ENCODE data around the gene RAVER2.

RAVER2 gene

DNA sequence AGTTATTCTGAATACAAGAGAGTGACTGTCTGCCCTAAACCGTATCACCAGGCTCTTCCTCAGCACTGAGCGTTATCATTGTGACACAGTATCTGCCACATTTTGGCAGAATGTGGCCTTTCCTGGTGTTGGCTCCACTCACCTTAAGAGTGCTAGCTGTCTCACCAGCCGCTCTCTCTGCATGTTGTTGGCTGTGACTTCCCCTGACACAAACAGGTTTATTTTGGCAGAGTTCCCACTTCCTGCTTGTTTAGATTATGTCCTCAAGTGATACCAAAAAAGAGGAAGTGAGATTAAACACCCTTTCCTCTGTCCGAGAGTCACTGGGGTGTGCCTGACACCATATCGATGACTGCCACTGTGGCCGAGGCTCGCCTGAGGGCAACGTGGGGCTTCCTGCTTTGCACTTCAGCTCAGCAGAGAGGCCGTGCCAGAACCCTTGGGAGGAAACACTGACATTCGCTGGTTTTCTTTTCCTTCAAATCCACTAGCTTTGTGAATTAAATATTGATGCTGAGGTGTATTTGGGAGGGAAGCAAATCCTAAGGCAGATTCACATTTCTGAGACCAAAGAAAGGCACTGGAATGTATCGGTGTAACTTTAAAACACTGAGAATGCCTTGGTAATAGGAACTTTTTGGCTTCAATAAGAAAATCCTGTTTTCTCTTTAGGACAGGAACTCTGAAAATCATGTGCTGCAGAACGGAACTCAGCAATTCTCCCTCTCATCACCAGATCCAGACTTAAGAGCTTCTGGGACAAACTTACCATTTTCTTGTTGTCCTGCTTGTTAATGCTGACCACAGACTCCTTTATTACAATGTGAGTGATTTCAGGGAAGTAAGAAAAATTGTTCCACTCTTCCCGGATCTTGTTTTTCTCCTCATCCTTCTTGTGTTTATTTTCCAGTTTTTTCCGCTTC is 119.4 kb downstream of the RAVER2 start:
- no peak for TF ChIP-seq JUND (IDR thresholded peaks at IDR 0.05; ENCODE audit: low read depth)
- peak in 1 of 2 experiments; percentile 15 for DNase-seq (ENCODE audit: low read depth in 1 of 2, low spot score in 1 of 2)
- in situ Hi-C loops (cut with HindIII; ENCODE audit: low pct_unique_long_range_greater_than_20kb, low sequenced_read_pairs): no loop called here

DNA sequence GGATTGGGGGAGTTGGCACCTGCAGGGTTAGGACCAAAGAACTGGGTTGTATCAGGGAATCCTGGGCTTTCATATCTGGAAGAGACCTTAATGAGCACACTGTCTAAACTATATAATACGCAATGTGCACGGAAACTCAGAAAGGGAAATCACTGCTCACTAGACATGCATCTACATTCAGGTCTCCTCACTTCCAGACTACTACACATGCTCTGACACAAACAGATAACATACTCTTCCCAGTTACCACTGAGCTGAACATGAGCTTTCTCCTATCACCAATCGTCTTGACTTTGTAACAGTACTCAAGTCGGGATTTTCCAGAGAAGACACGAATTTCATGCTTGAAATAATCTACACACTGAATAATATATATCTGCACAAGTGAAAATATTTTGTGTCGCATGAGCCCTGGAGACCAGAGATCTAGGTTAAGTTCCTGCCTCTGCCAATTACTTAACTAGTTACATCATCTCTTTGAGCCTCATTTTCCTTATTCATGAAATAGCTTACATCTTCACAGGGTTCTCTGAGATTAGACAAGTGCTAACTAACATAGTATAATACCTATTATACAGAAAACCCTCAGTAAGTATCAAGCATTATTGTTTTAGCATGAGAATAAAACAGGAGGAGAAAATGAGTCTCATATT is 120.4 kb downstream of the RAVER2 start:
- no peak for DNase-seq (ENCODE audit: low read depth in 1 of 2, low spot score in 1 of 2)

DNA sequence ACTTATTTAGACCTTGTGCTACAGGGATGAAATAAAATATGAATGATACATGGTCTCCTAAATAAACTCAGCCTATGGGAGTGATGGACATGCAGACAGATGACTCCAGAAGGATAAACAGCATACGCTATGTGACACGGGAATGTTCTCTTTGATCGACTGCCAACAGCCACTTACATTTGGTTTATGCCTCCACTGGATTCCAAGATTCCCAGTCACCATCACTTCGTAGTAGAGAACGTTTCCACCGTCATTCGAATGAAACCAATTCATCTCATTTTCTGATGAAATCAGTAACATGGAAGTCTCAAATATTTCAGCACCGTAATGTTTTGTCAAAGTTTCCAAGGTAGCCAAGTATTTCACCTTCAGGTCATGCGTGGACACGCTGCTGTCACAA is 121.8 kb downstream of the RAVER2 start:
- no peak for TF ChIP-seq JUND (IDR thresholded peaks at IDR 0.05; ENCODE audit: low read depth)
- in situ Hi-C loops (cut with HindIII; ENCODE audit: low pct_unique_long_range_greater_than_20kb, low sequenced_read_pairs): no loop called here

More for the DNA sequence above, 120.4 kb downstream of the RAVER2 start:
- in situ Hi-C loops (cut with HindIII; ENCODE audit: low pct_unique_long_range_greater_than_20kb, low sequenced_read_pairs): no loop called here
- no peak for TF ChIP-seq JUND (IDR thresholded peaks at IDR 0.05; ENCODE audit: low read depth)

DNA sequence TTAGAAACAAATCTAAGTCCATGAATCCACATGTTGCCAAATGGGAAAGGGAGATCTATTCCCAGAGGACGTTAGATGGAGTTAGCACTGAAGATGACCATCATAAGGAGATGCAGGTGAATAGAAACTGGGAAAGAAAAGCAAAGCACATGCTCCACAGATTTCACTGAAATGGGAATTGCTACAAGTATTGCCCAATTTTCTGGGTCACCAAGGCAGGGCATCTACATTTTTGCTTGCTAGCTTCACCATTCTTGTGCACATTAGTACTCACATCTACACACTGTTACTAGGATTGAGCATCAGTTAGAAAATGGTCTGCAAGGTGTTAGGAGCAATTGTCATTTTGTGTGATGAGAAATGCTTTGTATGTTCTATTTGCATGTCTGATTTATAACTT is 122.4 kb downstream of the RAVER2 start:
- in situ Hi-C loops (cut with HindIII; ENCODE audit: low pct_unique_long_range_greater_than_20kb, low sequenced_read_pairs): no loop called here
- TF ChIP-seq JUND (IDR thresholded peaks at IDR 0.05; ENCODE audit: low read depth): no peak
- no peak for DNase-seq (ENCODE audit: low read depth in 1 of 2, low spot score in 1 of 2)

More for the DNA sequence above, 121.8 kb downstream of the RAVER2 start:
- no peak for DNase-seq (ENCODE audit: low read depth in 1 of 2, low spot score in 1 of 2)

DNA sequence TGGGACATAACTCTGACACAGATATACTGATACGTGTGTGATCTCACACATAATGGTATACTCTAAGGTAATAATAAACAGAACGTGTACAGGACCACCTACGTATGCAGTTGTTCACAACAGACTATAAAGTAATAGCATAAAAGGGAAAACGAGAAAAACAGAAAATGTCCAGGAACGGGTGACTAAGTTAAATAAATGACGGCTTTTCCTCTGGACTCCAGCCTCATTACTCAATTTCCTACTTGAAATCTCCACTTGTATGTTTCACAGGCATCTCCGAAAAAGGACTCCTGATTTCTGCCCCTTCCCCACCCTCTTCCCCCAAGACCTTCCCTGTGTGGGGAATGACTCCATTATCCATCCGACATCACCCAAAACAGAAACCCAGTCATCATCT is 126.4 kb downstream of the RAVER2 start:
- no peak for TF ChIP-seq JUND (IDR thresholded peaks at IDR 0.05; ENCODE audit: low read depth)

DNA sequence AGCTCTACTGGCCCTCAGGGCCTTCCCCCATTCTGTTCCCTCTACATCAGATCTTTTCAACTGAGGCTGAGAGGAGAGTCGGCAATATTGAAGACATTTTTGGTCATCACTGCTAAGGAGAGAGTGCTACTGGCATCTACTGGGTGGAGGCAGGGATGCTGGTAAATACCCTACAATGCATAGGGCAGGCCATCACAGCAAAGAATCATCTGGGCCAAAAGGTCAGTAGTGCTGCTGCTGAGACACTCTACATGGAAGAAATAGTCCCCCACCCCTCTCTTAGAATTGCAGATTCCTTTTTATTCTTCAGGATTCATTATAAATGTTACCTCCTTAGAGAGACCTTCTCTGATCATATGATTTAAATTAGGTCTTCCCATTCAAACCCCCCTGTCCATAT is 127.2 kb downstream of the RAVER2 start:
- no peak for DNase-seq (ENCODE audit: low read depth in 1 of 2, low spot score in 1 of 2)
- TF ChIP-seq JUND (IDR thresholded peaks at IDR 0.05; ENCODE audit: low read depth): no peak
- in situ Hi-C loops (cut with HindIII; ENCODE audit: low pct_unique_long_range_greater_than_20kb, low sequenced_read_pairs): no loop called here

More for the DNA sequence above, 126.4 kb downstream of the RAVER2 start:
- in situ Hi-C loops (cut with HindIII; ENCODE audit: low pct_unique_long_range_greater_than_20kb, low sequenced_read_pairs): no loop called here
- DNase-seq (ENCODE audit: low read depth in 1 of 2, low spot score in 1 of 2): no peak

DNA sequence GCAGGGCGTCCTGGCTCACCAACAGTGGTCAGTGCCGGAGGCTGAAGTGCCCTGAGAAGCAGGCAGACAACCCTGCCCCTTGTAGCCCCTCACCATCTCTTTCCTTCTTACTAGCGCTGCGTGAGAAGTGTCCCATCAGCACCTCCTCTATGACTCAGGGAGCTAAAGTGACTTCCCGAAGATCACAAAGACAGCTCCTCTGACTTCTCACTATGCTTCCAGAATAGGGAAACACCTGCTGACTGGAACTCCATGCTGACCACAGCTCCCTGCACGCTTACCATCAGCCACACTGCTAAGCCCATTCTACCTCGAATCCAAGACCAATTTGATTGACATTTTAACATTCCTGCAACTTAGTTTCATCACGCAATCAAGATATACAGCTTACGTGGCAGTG is 128.7 kb downstream of the RAVER2 start:
- DNase-seq (ENCODE audit: low read depth in 1 of 2, low spot score in 1 of 2): no peak
- in situ Hi-C loops (cut with HindIII; ENCODE audit: low pct_unique_long_range_greater_than_20kb, low sequenced_read_pairs): no loop called here
- TF ChIP-seq JUND (IDR thresholded peaks at IDR 0.05; ENCODE audit: low read depth): no peak

DNA sequence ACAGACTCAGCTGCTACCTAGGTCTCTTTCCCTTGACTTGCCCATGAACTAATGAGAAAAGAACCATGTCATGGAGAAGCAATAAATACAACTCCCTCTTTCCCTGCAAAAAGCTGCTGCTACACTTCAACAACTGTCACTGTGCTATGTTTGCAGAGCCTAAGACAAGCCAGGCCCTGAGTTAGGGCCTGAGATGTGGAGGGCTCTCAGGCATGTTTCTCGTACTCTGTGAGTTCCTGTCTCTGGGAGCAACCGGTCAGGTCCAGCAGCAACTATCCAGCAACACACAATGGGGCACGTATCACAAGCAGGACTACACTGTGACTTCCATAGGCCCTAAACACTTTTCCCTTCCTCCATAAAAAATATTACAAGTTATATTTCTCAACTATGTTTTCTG is 129.8 kb downstream of the RAVER2 start:
- in situ Hi-C loops (cut with HindIII; ENCODE audit: low pct_unique_long_range_greater_than_20kb, low sequenced_read_pairs): no loop called here
- no peak for TF ChIP-seq JUND (IDR thresholded peaks at IDR 0.05; ENCODE audit: low read depth)
- no peak for DNase-seq (ENCODE audit: low read depth in 1 of 2, low spot score in 1 of 2)

DNA sequence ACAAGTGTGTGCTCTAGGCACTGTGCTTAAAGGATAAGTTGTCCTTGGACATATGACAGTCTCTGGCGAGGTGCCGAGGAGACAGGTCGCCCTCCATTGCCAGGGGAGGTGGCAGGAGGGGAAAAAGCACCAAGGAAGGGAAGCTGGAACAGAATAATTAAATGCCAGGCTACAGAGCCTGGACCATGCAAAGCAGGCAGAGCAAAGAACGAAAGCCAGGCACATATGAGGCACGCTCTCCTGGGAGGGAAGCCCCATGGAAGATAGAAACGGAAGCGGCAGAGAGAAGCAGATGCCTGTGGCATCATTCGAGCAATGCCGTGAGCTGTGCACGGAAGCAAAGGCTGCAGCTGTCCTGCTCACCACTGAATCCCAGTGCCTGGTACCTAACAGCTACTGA is 130.2 kb downstream of the RAVER2 start:
- DNase-seq (ENCODE audit: low read depth in 1 of 2, low spot score in 1 of 2): no peak
- no peak for TF ChIP-seq JUND (IDR thresholded peaks at IDR 0.05; ENCODE audit: low read depth)
- in situ Hi-C loops (cut with HindIII; ENCODE audit: low pct_unique_long_range_greater_than_20kb, low sequenced_read_pairs): no loop called here

DNA sequence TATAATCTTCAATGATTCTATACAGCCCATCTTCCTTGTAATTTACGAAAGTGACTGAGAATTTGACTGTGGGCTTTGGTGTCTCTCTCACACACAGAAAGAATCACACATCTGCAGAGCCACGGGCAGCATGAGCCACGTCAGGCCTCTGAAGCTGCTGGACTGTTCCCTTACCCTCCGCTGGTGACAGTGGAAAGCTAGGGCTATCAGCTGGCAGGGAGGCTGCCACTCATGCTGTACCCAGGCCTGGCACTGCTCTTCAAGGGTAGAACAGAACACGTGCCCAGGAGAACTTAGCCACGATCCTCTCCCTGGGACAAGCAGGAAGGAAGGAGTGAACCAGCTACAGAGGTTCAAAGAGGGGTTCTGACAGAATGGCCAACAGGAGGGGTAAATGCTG is 130.7 kb downstream of the RAVER2 start:
- TF ChIP-seq JUND (IDR thresholded peaks at IDR 0.05; ENCODE audit: low read depth): no peak
- DNase-seq (ENCODE audit: low read depth in 1 of 2, low spot score in 1 of 2): no peak
- in situ Hi-C loops (cut with HindIII; ENCODE audit: low pct_unique_long_range_greater_than_20kb, low sequenced_read_pairs): no loop called here

DNA sequence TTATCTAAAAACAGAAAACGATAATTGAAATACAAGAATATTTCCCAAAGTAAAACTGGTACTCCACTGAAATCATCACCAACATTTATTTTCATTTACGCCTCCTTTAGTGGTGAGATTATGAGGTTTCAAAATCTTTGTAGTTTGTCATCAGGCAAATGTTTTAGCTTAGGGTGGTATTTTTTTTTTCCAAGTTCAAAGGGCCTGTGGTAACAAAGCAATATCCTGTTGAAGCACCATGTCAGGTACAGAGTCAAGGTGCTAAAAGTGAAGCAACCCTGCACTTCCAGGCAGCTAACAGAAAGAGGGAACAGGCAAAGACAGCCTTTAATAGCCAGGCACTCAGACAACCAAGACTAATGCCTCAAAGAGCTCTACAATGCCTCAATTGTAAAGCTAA is 132.3 kb downstream of the RAVER2 start:
- TF ChIP-seq JUND (IDR thresholded peaks at IDR 0.05; ENCODE audit: low read depth): no peak
- no peak for DNase-seq (ENCODE audit: low read depth in 1 of 2, low spot score in 1 of 2)
- in situ Hi-C loops (cut with HindIII; ENCODE audit: low pct_unique_long_range_greater_than_20kb, low sequenced_read_pairs): no loop called here

DNA sequence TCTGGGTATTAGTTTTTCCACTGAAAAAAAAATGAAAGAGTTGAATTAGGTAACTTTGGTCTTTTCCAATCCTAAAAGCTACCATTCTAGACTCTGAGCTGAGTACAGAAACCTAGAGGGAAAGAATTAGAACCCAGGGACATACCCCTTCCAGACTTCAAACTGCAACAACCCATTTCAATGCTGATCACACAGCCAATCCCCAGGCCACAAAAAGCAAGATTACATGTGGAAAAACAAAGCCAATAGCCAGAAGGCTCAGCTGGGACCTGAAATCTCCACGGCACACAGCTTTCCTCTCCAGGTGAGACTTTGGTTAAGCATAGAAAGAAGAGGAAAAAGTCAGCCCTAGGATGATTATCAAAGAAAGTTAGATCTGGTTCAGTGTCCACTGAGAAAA is 132.7 kb downstream of the RAVER2 start:
- TF ChIP-seq JUND (IDR thresholded peaks at IDR 0.05; ENCODE audit: low read depth): no peak
- in situ Hi-C loops (cut with HindIII; ENCODE audit: low pct_unique_long_range_greater_than_20kb, low sequenced_read_pairs): no loop called here
- no peak for DNase-seq (ENCODE audit: low read depth in 1 of 2, low spot score in 1 of 2)

DNA sequence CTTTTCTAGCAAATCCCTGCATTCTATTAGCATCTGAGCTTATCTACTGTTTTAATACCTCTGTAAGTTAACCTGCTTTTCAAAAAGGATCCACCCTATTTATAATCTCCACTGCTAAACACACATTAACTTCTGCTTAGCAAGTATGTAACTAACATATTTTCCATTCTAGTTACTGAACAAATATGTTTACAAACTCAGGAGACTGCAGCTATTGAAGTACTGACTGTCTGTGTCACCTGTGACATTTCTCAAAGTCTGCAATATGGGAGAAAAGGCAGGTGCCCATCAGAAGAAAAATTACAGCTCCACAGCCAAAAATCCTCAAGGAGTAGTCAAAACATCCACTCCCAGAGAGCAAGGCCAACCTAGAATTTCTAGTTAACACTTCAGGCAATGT is 133.2 kb downstream of the RAVER2 start:
- no peak for DNase-seq (ENCODE audit: low read depth in 1 of 2, low spot score in 1 of 2)
- in situ Hi-C loops (cut with HindIII; ENCODE audit: low pct_unique_long_range_greater_than_20kb, low sequenced_read_pairs): no loop called here
- TF ChIP-seq JUND (IDR thresholded peaks at IDR 0.05; ENCODE audit: low read depth): no peak

All from T47D (cell line).